AG08396 (cell line): ENCODE data around the gene BABAM2.

Experiments used
- DNase-seq: peaks from one replicate; pipeline ENCODE4 v3.0.0; 2012; ENCODE audit warnings: low spot score, mixed read lengths

BABAM2 gene

DNA sequence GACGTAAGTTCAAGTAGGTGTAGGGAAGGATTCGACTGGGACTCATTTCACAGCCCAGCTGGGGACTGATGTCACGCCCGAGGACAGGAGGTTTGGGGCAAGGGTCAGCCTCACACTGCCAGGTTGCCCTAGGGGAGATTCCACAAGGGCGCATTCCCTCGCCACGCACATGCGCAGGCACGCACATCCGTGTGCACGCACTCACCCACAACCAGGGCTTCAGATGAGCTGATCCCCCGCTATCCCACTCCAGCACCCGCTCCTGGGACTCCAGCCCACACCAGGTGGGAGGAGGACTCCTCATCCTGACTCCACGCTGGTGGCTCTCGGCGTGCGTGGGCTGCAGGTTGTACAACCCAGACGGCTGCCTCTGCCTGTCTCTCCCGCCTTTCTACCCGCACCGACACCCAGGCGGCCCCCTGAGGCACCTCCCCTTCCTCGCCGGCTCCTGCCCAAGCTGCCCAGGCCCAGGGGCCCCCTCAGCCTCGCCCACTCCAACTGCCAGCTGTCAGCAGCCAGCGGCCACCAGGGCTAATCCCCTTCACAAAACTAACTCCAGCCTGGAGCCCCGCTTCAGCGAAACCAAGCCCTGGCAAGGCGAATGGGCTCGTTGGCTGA, 454.3 kb downstream of the BABAM2 start:
- DNase-seq: no peak

DNA sequence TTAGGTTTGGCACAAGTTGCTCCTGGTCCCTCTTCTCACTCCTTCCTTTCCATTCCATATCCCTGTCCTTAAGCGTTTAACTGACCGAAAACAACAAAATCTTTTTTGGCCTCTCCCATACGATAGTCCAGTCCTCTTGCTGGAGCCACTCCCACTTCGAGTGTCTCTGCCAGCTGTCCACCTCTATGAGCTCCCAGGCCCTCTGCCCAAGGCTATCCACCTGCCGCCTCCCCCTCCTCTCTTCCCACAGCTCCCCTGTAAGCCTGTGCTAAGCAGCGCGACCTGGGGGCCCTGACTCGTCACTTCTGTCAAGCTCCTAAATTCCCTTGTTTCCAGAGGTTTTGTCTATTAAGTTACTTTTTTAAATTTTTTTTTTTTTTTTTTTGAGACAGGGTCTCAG, 455.1 kb downstream of the BABAM2 start:
- DNase-seq: no peak

DNA sequence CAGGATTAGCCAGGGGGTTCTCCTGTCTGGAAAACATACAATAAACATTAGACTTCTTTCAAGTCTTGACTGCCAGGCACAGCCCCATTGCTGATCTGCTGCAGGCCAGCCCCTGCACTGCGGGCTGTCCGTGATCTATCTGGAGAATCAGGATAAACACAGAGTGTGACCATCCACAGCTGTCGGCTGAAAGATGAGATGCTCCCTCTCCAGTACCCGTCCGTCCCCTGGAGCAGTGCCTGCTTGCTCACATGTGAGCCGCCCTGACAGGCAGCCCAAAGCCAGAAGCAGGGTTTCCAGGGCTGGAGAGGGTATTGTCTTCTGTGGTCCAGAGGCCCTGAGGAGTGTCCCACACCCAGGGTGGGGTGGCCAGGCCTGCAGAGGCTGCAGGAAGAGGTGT, 456.1 kb downstream of the BABAM2 start:
- peak; percentile 50 for DNase-seq

DNA sequence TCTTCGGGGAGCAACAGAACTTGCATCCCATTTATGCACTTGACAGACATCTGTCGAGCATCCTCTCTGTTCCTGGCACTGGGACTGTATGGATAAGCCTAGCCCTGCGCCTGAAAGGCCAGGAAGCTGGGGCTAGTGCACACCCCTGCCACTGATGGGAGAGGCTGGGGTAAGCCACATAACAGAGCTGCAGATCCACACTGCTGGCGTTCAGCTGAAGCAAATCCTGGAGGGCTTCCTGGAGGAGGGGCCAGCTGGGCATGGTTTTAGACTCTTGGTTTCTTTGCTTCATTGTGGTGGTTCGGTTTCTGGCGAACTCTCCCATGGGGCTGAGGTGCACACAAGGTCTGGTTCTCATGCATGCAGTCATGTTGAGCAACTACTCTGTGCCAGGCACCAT, 456.7 kb downstream of the BABAM2 start:
- no peak for DNase-seq

DNA sequence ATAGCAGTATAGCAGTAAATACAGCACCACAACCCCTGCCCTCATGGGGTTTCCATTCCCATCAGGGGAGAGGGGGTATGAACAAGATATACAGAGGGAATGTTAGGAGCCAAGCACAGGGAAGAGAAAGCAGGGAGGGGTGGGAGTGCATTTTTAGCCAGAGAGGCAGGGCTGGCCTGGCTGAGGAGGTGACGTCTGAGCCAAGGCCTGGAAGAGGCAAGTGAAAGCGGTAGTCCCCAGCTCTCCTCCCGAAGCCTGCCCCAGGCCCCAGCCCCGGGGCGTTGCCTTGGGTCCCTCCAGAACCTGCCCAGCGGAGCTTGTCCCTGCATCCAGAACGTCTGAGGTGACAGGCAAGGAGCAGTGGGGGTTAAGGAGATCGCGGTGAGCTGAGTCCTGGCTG, 457.1 kb downstream of the BABAM2 start:
- DNase-seq: no peak

DNA sequence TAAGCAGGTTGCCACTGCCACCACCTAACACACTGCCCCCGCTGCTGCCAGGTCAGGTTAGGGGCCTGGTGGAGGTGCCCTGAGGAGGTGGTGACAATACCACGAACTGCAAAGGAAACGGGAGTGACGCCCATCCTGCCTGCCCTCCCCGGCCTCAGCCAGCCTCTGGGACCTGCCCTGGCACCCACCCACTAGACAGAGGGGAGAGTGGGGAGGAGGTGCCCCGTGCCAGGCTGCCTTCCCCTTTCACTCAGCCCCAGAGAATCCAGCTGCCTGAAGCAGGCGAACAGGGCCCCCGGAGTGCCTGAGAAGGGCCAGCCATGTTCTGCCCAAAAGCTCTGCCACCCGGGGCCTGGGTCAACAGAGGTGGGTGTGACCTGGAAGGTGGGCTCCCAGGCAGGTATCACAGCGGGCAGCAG, 457.6 kb downstream of the BABAM2 start:
- DNase-seq: no peak

DNA sequence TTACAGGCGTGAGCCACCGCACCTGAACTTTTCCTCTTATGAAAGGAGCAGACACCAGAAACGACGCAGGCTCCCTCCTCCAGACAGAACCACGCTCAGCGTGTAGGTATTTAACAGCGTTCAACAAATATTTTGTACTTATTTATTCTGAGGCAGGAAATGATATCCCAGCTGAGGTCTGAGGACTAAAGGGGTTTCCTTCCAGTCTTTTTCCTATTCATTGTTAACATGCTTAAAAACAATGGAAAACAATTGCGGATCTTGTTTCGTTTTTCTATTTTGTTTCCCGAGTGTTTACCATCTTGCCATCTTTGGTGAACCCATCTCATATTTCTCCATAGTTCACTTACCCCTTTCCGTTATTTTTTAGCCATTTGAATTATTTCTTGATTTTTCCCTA, 458.4 kb downstream of the BABAM2 start:
- no peak for DNase-seq

DNA sequence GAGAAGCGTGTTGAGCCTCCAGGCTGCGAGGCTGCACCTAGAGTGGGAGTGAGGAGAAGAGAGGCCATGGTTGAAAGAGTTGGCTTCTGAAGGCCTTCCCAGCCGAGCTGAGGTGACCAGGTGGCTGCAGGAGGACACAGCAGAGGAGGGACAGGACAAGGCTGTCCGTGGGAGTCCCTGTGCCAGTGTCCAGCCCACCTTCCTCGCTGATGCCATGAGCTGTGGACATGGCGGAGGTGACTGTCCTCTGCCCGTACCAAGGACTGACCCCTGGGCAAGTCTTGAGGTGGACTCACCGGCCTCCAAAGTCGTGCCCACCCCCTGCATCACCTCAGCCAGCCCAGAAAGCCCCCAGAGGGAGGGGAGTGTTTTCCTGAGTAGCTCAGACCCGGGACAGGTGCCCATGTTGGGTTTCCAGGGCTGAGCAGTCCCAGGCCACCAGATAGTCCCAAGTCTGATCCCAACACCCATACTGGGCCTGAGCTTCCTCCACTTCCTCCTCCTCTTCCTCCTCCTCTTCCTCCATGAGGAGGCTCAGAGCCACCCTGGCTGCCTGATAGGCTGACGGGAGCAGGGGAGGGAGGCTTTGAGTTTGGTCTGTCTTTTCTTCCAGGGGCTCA, 459.1 kb downstream of the BABAM2 start:
- DNase-seq: no peak

DNA sequence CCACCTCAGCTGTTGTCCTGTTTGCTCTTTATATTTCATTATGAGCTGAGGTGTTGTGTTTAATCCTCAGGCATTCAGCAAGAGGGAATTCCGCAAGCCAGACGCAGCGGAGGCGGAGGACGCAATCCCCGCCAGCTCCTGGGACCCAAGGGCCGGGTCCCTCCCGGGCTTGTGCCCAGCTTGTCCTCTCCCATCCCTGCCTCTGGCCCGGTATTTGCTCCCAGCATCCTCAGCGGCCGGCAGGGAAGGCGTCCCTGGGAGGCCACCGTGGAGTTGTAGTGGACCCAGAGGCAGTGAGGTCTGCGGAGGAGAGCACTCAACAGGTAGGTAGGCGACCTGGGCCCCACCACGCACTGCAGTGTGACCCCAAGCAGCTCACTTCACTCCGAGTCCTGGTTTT, 459.7 kb downstream of the BABAM2 start:
- no peak for DNase-seq

DNA sequence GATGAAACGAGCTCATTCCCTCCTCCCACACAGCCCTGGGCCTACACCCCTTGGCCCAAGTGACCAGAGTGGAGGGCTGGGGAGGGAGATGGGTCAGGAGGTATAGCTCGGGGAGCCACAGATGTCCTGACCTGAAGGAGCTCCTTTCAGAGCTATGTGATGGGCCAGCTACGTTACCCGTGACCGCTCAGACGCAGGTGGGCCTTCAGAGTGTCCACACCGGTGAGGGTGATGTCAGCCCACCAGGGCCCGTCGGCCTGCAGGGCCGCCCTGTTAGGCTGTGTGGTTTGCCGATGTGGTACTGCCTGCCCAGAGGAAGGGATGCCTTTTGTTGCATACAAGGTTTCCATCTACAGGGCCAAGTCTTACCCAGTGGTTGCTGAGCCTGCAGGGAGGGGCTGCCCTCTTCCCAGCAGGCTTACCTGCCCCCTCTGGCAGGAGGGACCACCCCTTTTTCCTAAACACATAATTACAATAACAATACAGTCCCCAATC, 460.3 kb downstream of the BABAM2 start:
- DNase-seq: no peak

DNA sequence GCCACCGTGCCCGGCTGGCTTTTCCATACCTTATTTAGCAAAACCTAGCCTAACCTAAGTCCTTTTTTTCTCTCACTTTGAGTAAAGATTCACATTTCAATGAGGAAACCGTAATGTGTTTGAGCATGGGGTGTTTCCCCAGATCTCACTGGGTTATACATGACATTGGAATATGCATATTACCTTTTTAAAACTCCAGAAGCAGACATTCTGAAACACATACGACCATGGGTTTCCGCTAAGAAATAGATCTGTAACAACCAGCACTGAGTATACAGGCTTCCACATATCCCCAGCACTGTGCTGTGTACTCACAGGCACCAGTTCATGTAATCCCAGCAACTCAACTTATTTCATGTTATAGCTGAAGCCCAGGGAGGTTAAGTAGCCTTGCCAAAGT, 461.1 kb downstream of the BABAM2 start:
- DNase-seq: no peak

DNA sequence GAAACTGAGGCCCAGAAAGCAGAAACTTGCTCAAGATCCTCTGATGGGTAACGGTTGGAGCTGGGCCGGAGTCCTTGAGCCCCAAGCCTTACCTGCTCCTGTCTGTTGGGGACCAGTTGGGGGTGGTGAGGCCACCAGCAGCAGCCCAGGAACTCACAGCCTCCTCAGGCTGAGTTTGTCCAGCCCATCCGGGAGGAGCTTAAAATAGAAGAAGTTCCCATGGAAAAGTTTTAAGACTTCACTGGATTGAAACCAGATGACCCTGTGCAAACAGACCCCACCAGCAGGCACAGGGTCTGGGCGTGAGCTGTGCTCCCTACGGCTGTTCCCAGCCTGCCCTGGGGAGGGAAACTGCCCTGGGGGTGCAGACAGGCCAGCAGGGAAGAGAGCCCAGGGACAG, 461.6 kb downstream of the BABAM2 start:
- no peak for DNase-seq

DNA sequence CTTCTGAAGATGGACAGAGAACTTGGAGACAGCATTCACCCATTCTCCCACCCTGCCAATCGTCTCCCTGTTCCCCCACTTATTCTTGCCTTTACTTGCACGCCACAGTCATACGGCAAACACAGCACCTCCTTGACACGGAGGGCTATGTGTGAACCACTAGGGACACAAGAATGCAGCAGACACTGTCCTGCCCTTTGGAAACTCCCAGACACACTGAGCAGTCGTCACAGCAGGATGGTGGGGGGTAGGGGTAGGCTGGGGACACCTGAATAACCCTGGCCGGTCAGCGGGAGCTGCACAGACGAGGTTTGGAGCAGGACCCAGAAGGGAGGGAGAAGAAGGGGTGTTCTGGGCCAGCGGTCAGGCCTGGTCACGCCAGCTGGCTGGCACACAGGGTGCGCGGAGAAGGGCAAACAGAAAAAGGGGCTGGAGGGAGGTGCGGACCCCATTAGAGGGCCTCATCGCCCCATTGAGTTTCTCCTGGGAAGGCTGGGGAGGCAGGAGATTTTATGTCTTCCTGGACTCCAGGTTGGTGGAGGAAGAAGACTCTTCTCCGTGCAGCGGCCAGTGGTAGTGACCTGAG, 462.2 kb downstream of the BABAM2 start:
- no peak for DNase-seq

DNA sequence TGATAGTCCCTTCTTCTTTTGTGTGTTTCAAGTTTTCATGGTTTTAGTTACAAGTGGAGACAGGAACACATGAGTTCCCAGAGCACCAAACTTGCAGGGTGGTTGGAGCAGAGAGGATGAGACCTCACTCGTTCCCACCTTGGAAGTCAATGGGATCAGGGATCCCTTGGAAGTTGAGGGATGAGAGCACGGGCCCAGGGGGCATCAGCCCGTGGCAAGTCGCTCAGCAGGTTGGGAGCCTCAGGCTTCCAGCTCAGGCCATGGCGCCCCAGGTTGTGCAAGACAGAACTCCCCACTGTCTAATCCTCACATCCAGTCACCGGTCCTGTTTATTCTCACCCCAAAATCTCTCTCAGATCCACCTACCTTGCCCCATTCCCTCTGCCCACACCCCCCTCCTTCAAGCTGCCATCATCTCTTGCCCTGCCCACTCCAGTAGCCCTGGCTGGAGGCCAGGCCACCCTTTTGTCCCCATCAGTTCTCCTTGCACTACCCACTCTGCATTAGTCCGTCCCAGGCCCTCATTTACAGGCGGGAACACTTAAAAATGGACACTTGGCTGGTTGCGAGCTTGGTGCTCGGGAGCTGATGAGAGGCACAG, 464.5 kb downstream of the BABAM2 start:
- no peak for DNase-seq

DNA sequence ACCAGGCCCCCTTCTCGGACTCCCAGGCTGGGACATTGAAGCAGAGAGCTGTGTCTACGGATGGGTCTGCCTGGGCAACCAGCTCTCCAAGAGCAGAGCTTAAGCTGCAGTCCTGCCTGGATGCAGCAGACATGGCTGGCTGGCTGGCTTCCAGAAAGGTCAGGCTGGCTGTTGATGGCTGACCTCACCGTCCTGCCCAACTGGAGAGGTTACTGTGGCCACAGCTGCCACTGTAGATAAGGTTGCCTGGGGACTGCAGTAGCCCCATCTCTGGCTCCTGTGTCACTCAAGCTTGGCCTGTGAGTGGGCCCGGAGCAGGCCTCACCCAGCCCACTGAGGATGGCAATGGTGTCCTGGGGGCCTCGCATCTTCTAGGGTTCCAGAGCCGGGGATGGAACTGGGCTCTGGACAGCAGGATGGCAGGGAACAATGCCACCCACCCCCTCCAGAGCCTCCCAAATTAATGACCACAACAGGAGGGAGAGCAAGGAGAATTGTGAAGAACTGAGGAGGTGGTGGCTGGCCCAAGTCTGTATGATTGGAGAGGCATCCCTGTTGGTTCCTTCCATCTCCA, 465.1 kb downstream of the BABAM2 start:
- DNase-seq: peak; percentile 42

DNA sequence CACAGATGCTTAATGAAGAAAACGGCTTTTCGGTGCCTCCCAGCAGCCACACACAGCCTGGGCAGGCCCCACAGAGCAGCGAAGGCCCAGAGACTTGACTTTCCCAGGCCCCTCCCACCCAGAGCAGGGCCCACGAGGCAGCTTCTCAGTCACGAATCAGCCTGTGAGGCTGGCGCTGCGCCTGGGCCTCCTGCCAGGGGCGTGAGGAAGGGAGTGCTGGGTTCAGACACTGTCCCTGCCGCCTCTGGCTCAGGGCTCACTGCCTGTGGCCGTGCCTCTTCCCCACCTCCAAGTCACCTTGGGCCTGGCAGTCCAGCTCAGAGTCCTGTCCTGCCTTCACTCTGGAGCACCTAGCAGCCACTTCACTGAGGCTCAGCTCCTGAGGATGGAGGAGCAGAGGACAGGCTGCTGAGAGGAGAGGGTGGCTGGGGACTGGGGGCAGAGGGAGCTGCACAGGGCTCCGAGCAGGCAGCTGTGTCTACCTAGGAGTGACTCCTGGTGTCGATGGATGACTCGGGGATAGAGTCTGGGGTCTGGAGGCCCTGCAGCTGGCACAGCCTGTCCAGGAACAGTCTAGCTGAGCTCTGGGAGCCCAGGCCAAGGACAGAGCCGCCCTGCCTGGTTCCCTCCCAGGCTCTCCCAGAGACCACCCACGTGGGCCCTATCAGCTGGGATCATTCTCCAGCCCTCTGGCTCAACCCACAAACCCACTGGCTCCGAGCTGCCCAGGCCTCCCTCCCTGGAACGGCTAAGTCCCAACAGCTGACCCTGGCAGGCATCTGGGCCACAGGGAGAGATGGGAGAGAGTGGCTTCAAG, 465.8 kb downstream of the BABAM2 start:
- DNase-seq: peak; percentile 91

DNA sequence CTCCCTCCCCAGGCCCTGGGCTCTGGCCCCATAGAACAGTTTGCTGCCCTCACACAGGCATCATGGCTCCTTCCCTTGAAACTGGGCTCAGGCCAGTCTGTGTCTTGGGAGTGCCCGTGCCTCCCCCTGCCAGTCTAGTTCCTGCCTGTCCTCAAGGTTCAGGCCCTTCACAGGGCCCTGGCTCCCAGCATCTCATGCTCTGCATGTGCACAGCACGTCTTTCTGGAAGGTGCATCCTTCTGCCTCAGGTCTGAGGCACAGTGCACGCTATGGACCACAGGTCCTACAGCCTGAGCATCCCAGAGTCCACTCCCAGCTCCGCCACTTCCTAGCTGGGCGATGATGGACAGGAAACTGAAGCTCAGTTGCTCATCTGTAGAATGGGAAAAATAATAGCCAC, 466.5 kb downstream of the BABAM2 start:
- no peak for DNase-seq

DNA sequence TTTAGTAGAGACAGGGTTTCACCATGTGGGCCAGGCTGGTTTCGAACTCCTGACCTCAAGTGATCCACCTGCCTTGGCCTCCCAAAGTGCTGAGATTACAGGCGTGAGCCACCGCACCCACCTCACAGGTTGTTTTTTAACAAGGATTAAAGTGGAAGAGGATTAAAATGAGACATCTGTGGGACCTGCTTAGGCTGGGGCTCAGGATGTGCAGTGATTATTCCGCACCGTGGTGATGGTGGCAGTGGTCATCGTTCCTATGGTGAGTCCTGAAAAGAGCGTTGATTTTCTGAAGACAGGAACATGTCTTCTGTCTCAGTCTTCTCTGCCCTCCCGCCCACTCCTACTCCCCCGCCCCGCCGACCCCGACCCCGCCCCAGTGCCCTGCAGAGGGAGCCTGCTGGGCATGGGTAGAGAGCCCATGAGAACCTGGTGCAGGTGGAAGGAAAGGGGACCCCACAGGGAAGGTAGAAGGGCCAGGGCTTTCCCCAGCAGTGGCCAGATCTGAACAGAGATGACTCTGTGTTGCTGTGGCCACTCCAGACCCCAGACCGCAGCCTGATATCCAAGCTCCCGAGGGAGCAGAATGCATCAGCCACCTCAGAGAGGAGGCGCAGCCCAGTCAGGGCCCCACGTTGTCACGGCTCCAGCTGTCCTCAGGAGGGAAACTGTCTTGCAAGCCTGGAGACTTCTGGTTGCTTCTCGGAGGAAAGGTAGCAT, 467.6 kb downstream of the BABAM2 start:
- no peak for DNase-seq

DNA sequence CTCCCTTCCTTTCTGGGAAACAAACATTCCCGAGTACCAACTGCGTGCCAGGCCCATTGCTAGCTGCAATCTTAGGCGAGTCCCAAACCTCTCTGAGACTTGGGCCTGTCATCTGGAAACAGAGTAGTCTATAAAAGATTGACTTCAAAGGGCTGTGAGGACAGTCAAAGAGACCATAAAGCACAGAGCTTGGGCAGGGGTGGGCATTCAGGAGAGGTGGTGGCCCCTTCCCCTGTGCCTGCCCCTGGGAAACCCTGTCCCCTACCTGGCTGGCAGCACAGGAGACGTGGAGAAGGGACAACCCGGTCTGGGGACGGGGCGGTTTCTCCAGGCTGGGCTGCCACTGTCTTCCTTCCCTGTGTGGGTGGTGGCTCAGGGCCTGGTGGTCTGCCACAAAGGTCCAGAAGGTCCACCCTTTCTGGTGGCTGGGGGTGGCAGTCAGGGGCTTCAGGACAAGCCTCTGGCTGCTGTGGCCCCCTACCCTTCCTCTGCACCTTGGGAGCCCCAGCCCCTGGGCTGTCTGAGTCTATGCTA, 468.2 kb downstream of the BABAM2 start:
- no peak for DNase-seq

DNA sequence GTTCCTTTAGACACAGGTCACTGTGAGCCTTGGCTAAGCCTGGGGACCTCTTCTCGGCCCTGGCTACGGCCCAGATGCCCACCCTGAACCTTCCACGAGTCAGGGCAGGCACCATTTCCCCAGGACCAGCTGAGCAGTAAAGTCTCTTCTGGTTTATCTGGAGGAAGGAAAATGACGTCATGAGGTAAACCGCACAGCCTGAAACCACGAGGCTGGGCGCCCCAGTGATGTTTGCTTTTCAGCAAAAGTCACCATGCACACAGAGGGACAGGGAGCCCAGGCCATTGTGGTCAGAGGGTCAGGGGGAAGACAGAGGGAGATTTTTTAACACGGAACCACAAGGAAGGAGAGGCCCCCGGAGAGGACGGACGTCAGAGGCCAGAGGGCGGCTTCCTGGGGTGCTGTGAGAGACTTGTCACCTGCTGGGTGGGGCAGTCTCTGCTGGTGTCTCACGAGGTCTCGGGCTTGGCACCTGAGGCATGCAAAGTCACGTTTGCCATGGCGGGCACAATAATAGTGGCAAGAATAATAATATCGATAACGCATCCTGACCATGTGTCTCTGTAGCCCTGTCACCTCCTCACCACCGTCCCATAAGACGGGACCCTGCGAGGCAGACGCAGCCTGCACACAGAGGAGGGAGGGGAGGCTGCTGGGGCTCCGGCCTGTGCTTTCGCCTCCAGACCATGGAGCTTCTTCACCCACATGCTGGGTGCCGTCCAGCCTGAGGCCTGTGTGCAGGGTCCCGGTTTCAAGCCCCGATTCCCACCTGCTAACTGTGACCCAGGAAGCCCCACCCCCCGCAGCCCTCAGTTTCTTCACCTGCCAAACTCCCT, 468.9 kb downstream of the BABAM2 start:
- DNase-seq: no peak
